A673 (cell line): ENCODE data around the gene BTRC. TPM values are rescaled to one million over a fixed set of nuclear protein-coding genes. Genes with fewer than 3 reads are reported as not detected.

Experiments
- BruUV-seq: library from RNA; stranded (reverse); fragments of 400-500 nt; replicated peaks from 2 replicates; lab custom pipeline; 2021; lab: Mats Ljungman, UMichigan
- CTCF ChIA-PET: fragments of 300-600 bp; sonication (Branson Sonifier 250); formaldehyde crosslinking; loops from one replicate; lab custom pipeline; 2022; ENCODE audit warnings: antibody characterized with exemption; lab: Charles Lee
- POLR2A ChIA-PET: fragments of 300-600 bp; sonication (Branson Sonifier 250); formaldehyde crosslinking; loops from one replicate; lab custom pipeline; 2022; ENCODE audit warnings: antibody characterized with exemption; ENCODE audit not compliant: low non-redundant PET; lab: Charles Lee
- DNase-seq: peaks from one replicate; pipeline ENCODE4 v3.0.0-alpha.2; 2015; ENCODE audit warnings: low spot score
- H3K27ac ChIP-seq: fragments of 200-600 bp; sonication (generic); 2 replicates; pipeline ENCODE4 v1.5.1; 2016; ENCODE audit warnings: mixed run types, low read depth, mild to moderate bottlenecking, mixed read lengths, antibody characterized with exemption, low read length; ENCODE audit not compliant: poor library complexity, severe bottlenecking
- H3K27me3 ChIP-seq: fragments of 200-600 bp; sonication (generic); replicated peaks from 2 replicates; pipeline ENCODE4 v1.6.1; 2017; ENCODE audit warnings: mixed run types, low read depth, mild to moderate bottlenecking, mixed read lengths, antibody characterized with exemption, low read length; ENCODE audit not compliant: insufficient read depth, poor library complexity
- H3K36me3 ChIP-seq: fragments of 200-600 bp; sonication (generic); 2 replicates; pipeline ENCODE4 v1.6.1; 2016; ENCODE audit warnings: mixed run types, mild to moderate bottlenecking, mixed read lengths, antibody characterized with exemption, low read length; ENCODE audit not compliant: insufficient read depth, poor library complexity, severe bottlenecking
- H3K4me1 ChIP-seq: fragments of 200-600 bp; sonication (generic); 2 replicates; pipeline ENCODE4 v1.6.1; 2017; ENCODE audit warnings: mixed run types, mild to moderate bottlenecking, mixed read lengths, antibody characterized with exemption, low read length; ENCODE audit not compliant: insufficient read depth, poor library complexity, severe bottlenecking
- H3K4me3 ChIP-seq: fragments of 200-600 bp; sonication (generic); 2 replicates; pipeline ENCODE4 v1.5.1; 2016; ENCODE audit warnings: low read depth, mixed run types, mild to moderate bottlenecking, mixed read lengths, low read length; ENCODE audit not compliant: poor library complexity, severe bottlenecking
- H3K9me3 ChIP-seq: fragments of 200-600 bp; sonication (generic); 2 replicates; pipeline ENCODE4 v1.6.1; 2016; ENCODE audit warnings: mixed run types, low read depth, mild to moderate bottlenecking, mixed read lengths, antibody characterized with exemption, low read length; ENCODE audit not compliant: poor library complexity, severe bottlenecking
- CTCF ChIP-seq: fragments of 300-800, 200-600 bp; sonication (generic); conservative IDR thresholded peaks from 2 replicates; pipeline ENCODE4 v1.5.1; 2017; ENCODE audit warnings: low read depth, mild to moderate bottlenecking, antibody characterized with exemption, low read length, moderate library complexity, mixed read lengths
- EZH2 ChIP-seq: fragments of 200-600 bp; sonication (generic); IDR thresholded peaks from 2 replicates; pipeline ENCODE4 v1.6.1; 2017; ENCODE audit warnings: borderline replicate concordance, low read depth, mild to moderate bottlenecking, mixed read lengths, antibody characterized with exemption, low read length; ENCODE audit not compliant: poor library complexity, severe bottlenecking
- intact Hi-C: fragments of 100-400 bp; cut with micrococcal nuclease; formaldehyde crosslinking; loops from one replicate; pipeline ENCODE4 v1.10.0; 2022; ENCODE audit not compliant: unreplicated experiment
- total RNA-seq: library from RNA; stranded (reverse); gene quantifications from 2 replicates; pipeline ENCODE4 v1.2.3, GENCODE V29; 2021

Gene BTRC
- total RNA-seq, 1 experiment from 2014 or later = 22.6 TPM

- POLR2A ChIA-PET = no interaction called here
- no peak overlapping the region for H3K27ac ChIP-seq
Observed at GRCh38 chr10:101403161-101403560, 49.2 kb downstream of the BTRC start.

GRCh38 chr10:101405001-101405400 is 51.0 kb downstream of the BTRC start:
- no peak overlapping the region for H3K4me3 ChIP-seq
- POLR2A ChIA-PET = no interaction called here
- no TSS peak for BruUV-seq
- H3K4me1 ChIP-seq = no peaks in the 10 kb centered on the region
- TF ChIP-seq EZH2 = no peak
- TF ChIP-seq CTCF = no peak
- intact Hi-C loops = no loop called here
- H3K27me3 ChIP-seq = no peaks in the 10 kb centered on the region
- H3K36me3 ChIP-seq = no peaks in the 10 kb centered on the region
- CTCF ChIA-PET = no interaction called here
- no peak overlapping the region for H3K27ac ChIP-seq
- H3K9me3 ChIP-seq = no peaks in the 10 kb centered on the region
- no peak for DNase-seq

More at GRCh38 chr10:101403161-101403560, 49.2 kb downstream of the BTRC start:
- Histone ChIP-seq H3K4me1 (no peaks in the 10 kb centered on the region), H3K4me3 (no peak overlapping the region), H3K27me3 (no peaks in the 10 kb centered on the region), H3K36me3 (no peaks in the 10 kb centered on the region), H3K9me3 (no peaks in the 10 kb centered on the region)
- no peak for DNase-seq
- BruUV-seq = no TSS peak
- intact Hi-C loops = no loop called here
- CTCF ChIA-PET = no interaction called here
- TF ChIP-seq CTCF = no peak
- TF ChIP-seq EZH2 = no peak

- Histone ChIP-seq H3K27me3 (no peaks in the 10 kb centered on the region), H3K9me3 (no peaks in the 10 kb centered on the region), H3K4me3 (no peak overlapping the region), H3K27ac (no peak overlapping the region), H3K36me3 (no peaks in the 10 kb centered on the region), H3K4me1 (no peaks in the 10 kb centered on the region)
- TF ChIP-seq EZH2 (no peak), CTCF (no peak)
- ChIA-PET CTCF (no interaction called here), POLR2A (no interaction called here)
- no TSS peak for BruUV-seq
- DNase-seq = no peak
- intact Hi-C loops = no loop called here
Observed at GRCh38 chr10:101411598-101411997, 57.6 kb downstream of the BTRC start.
